Tibial nerve (tissue), 4 donors: Measurements from ENCODE around the gene PHYKPL. TPM values are rescaled to one million over a fixed set of nuclear protein-coding genes. Genes with fewer than 3 reads are reported as not detected.

Experiments
- DNase-seq, 2 donors: peaks; one replicate each; pipeline ENCODE4 v3.0.0-alpha.2; 2019; ENCODE audit warnings: low spot score in 2 of 2
- H3K27ac ChIP-seq, 4 donors: fragments of 200-600 bp; sonication (generic) in 3 of 4; one replicate each; pipeline ENCODE4 v1.5.1; 2017 to 2019; ENCODE audit warnings: mild to moderate bottlenecking in 1 of 4
- H3K27me3 ChIP-seq, 2 donors: fragments of 200-600 bp; sonication (generic) in 1 of 2; one replicate each; pipeline versions ENCODE4 v1.5.1 to v1.6.0; 2017 to 2019
- H3K36me3 ChIP-seq, 3 donors: fragments of 200-600 bp; sonication (generic); one replicate each; pipeline ENCODE4 v1.5.1; 2018 to 2019
- H3K4me1 ChIP-seq, 4 donors: fragments of 200-600 bp; sonication (generic) in 3 of 4; one replicate each; pipeline ENCODE4 v1.5.1; 2017 to 2019
- H3K4me3 ChIP-seq, 4 donors: fragments of 200-600 bp; sonication (generic) in 3 of 4; one replicate each; pipeline ENCODE4 v1.5.1; 2017 to 2019; ENCODE audit warnings: mild to moderate bottlenecking in 1 of 4, moderate library complexity in 1 of 4
- H3K9me3 ChIP-seq, 4 donors: fragments of 200-600 bp; sonication (generic) in 3 of 4; one replicate each; pipeline ENCODE4 v1.5.1; 2017 to 2019
- CTCF ChIP-seq, 5 experiments: fragments of 200-600 bp in 3 of 5; fragments of 450-650 bp in 2 of 5; sonication (generic) in 3 of 5; IDR thresholded peaks; one replicate each; pipeline ENCODE4 v1.5.1; 2016 to 2019; ENCODE audit warnings: antibody characterized with exemption in 5 of 5, mild to moderate bottlenecking in 3 of 5, moderate library complexity in 2 of 5
- EP300 ChIP-seq, 2 donors: sonication (generic); formaldehyde crosslinking; IDR thresholded peaks; one replicate each; pipeline ENCODE4 v1.6.1; 2017; ENCODE audit warnings: antibody characterized with exemption in 2 of 2, mild to moderate bottlenecking in 1 of 2
- POLR2A ChIP-seq, 2 donors: fragments of 450-650 bp; IDR thresholded peaks; one replicate each; pipeline ENCODE4 v1.6.1; 2017; ENCODE audit warnings: antibody characterized with exemption in 2 of 2, mild to moderate bottlenecking in 2 of 2, moderate library complexity in 2 of 2
- WGBS, 2 donors: methylation state at CpG; one replicate each; pipeline ENCODE4 v1.1.5; 2018; 5-methylcytosine and 5-hydroxymethylcytosine counted together
- total RNA-seq, 4 donors: library from RNA; depleted of rRNA; stranded (reverse); fragments of >200 nt; gene quantifications; one replicate each; pipeline ENCODE4 v1.1.0, GENCODE V29; 2016

The PHYKPL gene
- total RNA-seq, 4 donors from 2014 or later, result 77.2 to 121 (median 97.1) TPM

GRCh38 chr5:178194026-178194425, 38.6 kb downstream of the PHYKPL start:
- Histone ChIP-seq H3K4me1 (no peaks in the 10 kb centered on the region), H3K36me3 (no peaks in the 10 kb centered on the region), H3K4me3 (no peak overlapping the region), H3K27ac (no peak overlapping the region), H3K9me3 (no peaks in the 10 kb centered on the region), H3K27me3 (peaks cover 0 to 10% of the 10 kb centered on the region in 2 donors)
- TF ChIP-seq POLR2A (IDR thresholded peaks at IDR 0.05), result no peak
- no peak for TF ChIP-seq EP300 (IDR thresholded peaks at IDR 0.05)
- TF ChIP-seq CTCF (IDR thresholded peaks at IDR 0.05), result no peak
- DNase-seq, result no peak
- 29 to 36% methylated on average over 6 to 7 of the region's 7 CpGs for WGBS, 2 donors

- WGBS, 2 donors, result 69 to 78% methylated on average over 8 of the region's 8 CpGs
- Histone ChIP-seq H3K4me3 (no peak overlapping the region), H3K4me1 (no peaks in the 10 kb centered on the region), H3K27me3 (peaks cover 0 to 10% of the 10 kb centered on the region in 2 donors), H3K27ac (no peak overlapping the region), H3K36me3 (no peaks in the 10 kb centered on the region), H3K9me3 (no peaks in the 10 kb centered on the region)
- TF ChIP-seq EP300 (IDR thresholded peaks at IDR 0.05) (no peak), CTCF (IDR thresholded peaks at IDR 0.05) (no peak), POLR2A (IDR thresholded peaks at IDR 0.05) (no peak)
- no peak for DNase-seq
Measured at GRCh38 chr5:178193251-178193809, 39.3 kb downstream of the PHYKPL start.

- 90 to 92% methylated on average over 7 of the region's 7 CpGs for WGBS, 2 donors
- H3K9me3 ChIP-seq, result no peaks in the 10 kb centered on the region
- TF ChIP-seq POLR2A (IDR thresholded peaks at IDR 0.05) (no peak), CTCF (IDR thresholded peaks at IDR 0.05) (no peak), EP300 (IDR thresholded peaks at IDR 0.05) (no peak)
- no peak for DNase-seq
- peaks cover 0 to 10% of the 10 kb centered on the region in 2 donors for H3K27me3 ChIP-seq
- H3K27ac ChIP-seq, result no peak overlapping the region
- H3K4me1 ChIP-seq, result no peaks in the 10 kb centered on the region
- no peaks in the 10 kb centered on the region for H3K36me3 ChIP-seq
- no peak overlapping the region for H3K4me3 ChIP-seq
Measured at GRCh38 chr5:178192787-178193186, 39.8 kb downstream of the PHYKPL start.

GRCh38 chr5:178192244-178192643, 40.4 kb downstream of the PHYKPL start:
- Histone ChIP-seq H3K9me3 (no peaks in the 10 kb centered on the region), H3K4me1 (no peaks in the 10 kb centered on the region), H3K36me3 (no peaks in the 10 kb centered on the region), H3K4me3 (no peak overlapping the region), H3K27me3 (peaks cover 0 to 10% of the 10 kb centered on the region in 2 donors), H3K27ac (no peak overlapping the region)
- TF ChIP-seq CTCF (IDR thresholded peaks at IDR 0.05) (no peak), EP300 (IDR thresholded peaks at IDR 0.05) (no peak), POLR2A (IDR thresholded peaks at IDR 0.05) (no peak)
- no peak for DNase-seq
- WGBS, 2 donors, result 69 to 74% methylated on average over 2 of the region's 2 CpGs

- TF ChIP-seq CTCF (IDR thresholded peaks at IDR 0.05), result no peak
- TF ChIP-seq POLR2A (IDR thresholded peaks at IDR 0.05), result no peak
- no peak for TF ChIP-seq EP300 (IDR thresholded peaks at IDR 0.05)
- Histone ChIP-seq H3K4me3 (no peak overlapping the region), H3K27me3 (peaks cover 0 to 10% of the 10 kb centered on the region in 2 donors), H3K9me3 (no peaks in the 10 kb centered on the region), H3K27ac (no peak overlapping the region), H3K36me3 (no peaks in the 10 kb centered on the region), H3K4me1 (no peaks in the 10 kb centered on the region)
- WGBS, 2 donors, result 70 to 80% methylated on average over 4 of the region's 4 CpGs
- no peak for DNase-seq
Measured at GRCh38 chr5:178191661-178192060, 40.9 kb downstream of the PHYKPL start.
